GM15510 (cell line): Measurements from ENCODE around the gene ASIP.

ENCODE experiments used
- POLR2A ChIP-seq: IDR thresholded peaks from 3 replicates; pipeline ENCODE4 v1.6.1; 2011; ENCODE audit warnings: borderline replicate concordance; ENCODE audit not compliant: insufficient read length; ENCODE audit errors: extremely low read depth

ASIP gene

DNA sequence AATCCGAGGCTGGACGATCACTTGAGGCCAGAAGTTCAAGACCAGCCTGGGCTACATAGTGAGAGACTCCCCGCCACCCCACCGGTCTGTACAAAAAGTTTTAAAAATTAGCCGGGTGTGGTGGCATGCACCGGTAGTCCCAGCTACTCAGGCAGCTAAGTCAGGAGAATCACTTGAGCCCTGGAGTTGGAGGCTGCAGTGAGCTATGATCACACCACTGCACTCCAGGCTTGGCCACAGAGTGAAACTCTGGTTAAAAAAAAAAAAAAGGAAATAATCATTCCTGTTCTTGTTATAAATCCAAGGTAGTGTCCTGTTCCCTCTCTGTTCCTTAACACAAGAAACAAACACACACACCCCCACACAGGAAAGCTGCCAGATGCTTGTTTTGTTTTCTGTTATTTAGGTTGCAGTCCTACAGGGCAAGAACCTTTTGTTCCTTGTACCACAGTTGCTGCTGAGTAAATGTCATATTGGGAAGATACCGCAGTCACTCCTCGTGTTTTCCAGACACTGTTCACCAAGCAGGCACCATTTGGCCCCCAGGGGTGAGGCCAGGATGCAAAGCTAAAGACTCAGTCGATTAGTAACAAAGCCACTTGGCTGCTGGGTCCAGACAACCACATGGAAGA is 28.9 kb downstream of the ASIP start:
- no peak for TF ChIP-seq POLR2A

DNA sequence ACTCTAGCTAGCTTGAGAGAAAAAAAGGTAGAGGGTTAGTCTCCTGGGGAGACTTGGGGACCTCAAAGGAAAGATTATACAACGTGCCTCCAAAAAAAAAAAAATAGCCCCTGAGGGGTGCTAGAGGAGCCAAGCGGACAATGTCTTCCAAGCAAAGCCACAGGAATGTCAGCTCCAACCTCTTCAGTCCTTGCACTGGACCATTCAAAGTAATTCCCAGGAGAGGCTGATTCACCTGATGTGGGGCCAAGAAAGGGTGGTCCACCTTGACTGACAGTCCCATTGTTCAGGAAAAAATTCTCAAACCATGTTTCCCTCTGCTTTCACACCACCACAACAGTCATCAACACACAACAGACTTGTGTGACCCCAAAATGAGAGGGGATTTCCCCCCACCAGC is 30.7 kb downstream of the ASIP start:
- TF ChIP-seq POLR2A: no peak

DNA sequence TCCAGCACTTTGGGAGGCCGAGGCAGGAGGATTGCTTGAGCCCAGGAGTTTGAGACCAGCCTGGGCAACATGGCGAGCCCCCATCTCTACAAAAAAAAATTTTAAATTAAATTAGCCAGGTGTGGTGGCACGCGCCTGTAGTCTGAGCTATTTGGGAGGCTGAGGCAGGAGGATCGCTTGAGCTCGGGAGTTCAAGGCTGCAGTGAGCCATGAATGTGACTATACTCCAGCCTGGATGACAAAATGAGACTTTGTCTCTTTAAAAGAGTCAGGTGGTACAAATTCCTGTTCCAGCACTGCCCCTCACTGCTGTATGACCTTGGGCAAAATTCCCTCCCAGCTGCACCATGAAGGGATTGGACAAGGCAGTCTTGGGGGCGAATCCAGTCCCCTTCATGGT is 33.5 kb downstream of the ASIP start:
- TF ChIP-seq POLR2A: no peak

DNA sequence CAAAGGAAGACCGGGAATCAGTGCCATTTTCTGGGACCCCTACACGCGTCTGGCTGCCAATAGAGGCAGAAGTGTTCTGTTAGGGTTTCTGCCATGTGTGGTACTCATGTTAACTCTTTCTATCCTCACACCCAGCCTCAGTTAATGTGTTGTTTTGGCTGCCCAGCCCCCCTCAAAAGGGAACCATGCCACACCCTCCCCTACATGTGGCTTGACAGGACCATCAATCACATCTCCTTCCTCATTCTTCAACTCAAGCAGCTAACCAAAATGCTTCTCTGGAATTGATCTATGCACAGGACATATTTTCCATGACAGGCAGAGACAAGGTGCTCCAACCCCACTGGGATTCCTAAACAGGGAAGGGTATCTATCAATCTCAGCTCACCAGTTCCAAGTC is 40.0 kb downstream of the ASIP start:
- TF ChIP-seq POLR2A: no peak

DNA sequence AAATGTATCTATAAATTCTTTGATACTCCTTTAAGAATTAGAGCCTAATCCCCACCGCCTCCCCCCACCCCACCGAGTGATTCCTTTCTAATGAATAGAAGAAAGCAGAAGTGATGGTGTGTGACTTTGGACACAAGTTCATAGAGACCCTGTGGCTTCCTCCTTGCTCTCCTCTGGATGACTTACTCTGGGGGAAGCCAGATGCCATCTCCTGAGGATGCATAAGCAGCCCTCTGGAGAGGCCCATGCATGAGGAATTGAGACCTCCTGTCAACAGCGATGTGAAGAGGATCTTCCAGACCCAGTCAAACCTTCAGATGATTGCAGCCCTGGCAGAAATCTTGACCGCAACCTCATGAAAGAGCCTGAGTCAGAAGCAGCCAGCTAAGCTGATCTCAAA is 40.8 kb downstream of the ASIP start:
- TF ChIP-seq POLR2A: no peak

DNA sequence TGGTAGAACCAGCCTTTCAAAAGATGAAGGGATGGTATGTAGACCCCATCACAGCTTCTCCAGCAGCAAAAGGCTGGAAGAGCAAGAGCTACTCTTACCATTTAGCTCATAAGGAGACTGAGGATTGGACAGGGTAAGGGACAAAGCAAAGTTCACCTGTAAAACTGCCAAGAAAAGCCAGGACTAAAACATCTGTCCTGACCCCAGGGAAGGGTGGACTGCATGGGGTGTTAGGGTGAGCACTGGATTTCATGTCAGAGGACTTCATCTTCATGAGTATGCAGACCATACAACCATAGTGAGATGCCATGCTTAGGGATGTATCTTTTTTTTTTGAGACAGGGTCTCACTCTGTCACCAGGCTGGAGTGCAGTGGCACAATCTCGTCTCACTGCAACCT is 42.6 kb downstream of the ASIP start:
- TF ChIP-seq POLR2A: no peak

DNA sequence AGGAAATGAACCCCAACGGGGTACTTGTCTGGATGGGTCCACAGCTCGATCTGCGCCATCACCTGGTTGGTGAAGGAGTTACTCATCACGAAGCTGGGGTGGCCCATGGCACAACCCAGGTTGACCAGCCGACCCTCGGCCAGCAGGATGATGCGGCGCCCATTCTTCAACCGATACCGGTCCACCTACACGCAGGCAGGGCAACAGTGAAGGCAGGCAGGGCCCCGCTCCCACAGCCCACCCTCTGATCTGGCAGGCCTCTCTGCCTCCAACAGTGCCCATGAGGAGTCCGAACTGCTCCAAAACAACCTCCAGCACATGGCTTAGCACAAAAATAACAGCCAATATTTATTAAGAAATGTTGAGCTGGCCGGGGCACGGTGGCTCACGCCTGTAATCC is 44.2 kb downstream of the ASIP start:
- no peak for TF ChIP-seq POLR2A

DNA sequence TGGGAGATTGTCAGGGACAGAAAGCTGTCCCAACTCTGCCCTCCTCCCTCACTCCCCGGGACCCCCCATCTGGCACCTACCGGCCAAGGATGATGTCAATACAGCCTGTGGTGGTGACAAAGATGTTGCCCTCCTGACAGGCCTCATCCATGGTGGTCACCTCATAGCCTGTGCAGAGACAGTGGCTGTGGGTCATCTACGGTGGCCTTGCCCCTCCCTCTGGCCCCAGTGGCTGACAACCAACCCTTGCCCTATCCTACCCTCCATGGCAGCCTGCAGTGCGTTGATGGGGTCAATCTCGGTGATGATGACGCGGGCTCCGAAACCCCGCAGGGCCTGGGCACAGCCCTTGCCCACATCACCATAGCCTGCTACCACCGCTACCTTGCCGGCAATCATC is 49.2 kb downstream of the ASIP start:
- no peak for TF ChIP-seq POLR2A

DNA sequence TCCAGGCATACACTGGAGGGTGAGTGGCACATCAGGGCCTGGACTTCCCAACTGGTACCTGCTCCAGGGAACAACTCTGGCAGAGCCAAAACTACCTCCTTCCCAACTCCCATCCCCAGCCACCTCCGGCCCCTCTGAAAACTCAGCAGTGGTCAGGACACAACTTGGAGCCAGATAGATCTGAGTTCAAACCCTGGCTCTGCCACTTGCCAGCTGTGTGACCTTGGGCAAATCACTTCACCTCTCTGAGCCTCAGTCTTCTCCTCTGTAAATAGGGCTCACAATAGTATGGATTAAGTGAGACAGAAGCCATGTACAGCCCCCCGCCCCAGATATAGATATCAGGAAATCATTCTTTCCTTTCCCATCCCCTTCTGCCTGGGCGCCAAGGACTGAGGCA is 51.3 kb downstream of the ASIP start:
- TF ChIP-seq POLR2A: no peak

DNA sequence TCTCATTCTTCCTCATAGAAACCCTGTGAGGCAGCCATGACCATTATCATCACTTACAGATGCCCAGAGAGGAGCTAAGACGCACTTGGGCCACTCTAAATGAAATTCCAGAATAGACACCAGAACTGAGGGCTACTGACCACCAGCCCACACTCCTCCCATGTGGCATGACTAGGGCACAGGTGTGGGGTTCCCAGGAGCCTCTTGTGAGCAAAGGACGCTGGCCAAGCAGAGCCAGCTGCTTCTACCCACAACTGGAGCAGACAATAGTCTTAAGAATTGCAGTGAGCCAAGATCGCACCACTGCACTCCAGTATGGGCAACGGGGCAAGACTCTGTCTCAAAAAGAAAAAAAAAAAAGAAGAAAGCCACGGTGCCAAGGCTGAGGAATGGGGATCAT is 51.9 kb downstream of the ASIP start:
- no peak for TF ChIP-seq POLR2A

DNA sequence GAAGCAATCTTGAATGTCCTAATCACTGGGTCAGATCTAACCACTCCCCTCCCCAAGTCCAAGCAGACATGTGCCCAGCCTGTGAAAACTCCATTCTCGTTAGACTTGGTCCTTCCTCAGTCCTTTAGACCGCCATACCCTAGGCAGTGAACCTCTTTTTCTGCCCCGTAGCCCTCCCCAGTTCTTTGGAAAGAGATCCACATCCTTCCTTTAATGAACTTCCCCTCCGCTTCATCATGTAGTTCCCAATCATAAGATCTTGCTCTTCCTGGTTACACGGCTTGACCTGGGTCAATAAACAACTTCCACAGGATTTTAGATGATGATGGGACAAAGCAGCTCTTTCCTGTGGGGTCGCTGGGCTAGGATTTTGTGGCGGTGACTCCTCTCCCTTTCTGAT is 52.4 kb downstream of the ASIP start:
- no peak for TF ChIP-seq POLR2A

DNA sequence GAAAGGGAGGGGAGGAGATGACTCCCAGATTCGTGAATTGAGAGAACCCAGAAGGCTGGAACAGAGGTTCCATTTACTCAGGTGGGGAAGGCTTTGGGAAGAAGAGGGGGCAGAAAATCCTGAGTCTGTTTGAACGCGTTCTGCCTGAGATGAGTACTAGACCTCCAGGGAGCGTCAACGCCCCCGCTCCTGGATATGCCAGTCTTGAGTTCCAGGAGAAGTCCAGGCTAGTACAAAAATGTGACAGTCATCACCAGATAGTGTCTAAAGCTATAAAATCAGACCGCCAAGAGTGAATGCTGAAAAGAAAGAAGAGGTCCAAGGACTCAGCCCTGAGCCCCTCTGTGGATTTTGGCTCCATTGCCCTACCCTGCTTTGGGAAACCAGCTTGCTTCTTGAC is 53.3 kb downstream of the ASIP start:
- TF ChIP-seq POLR2A: no peak

DNA sequence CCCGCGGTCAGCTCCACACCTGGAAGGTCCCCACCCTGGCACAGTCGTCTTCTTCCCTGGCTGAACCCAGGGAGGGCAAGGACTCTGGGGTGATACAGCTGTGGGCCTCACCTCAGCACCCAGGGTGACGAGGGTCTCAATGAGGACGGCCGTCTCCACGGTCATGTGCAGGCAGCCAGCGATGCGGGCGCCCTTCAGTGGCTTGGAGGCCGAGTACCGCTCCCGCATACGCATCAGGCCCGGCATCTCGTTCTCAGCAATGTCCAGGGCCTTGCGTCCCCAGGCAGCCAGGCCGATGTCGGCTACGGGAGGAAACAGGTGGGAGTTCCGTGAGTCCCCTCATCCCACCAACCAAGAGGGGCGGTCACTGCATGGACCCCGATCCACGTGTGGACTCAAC is 54.1 kb downstream of the ASIP start:
- TF ChIP-seq POLR2A: no peak

DNA sequence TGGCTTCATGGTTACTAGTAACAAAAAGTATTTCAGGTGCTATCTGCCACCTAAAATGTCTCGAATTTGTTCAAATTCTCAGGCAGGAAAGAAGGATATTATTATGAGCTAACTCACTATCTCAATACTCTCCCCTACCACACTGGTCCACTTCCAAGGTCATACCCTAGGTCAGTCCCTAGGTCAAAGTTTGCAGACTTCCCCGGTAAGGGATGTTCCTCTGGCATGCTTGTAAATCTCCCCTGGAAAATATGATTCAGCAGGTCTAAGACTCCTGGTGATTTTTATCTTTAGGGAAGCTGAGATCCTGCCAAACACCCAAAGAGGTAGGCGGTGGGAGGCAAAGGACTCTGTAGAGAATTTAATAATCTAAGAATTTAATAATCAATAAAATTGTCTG is 55.2 kb downstream of the ASIP start:
- no peak for TF ChIP-seq POLR2A

DNA sequence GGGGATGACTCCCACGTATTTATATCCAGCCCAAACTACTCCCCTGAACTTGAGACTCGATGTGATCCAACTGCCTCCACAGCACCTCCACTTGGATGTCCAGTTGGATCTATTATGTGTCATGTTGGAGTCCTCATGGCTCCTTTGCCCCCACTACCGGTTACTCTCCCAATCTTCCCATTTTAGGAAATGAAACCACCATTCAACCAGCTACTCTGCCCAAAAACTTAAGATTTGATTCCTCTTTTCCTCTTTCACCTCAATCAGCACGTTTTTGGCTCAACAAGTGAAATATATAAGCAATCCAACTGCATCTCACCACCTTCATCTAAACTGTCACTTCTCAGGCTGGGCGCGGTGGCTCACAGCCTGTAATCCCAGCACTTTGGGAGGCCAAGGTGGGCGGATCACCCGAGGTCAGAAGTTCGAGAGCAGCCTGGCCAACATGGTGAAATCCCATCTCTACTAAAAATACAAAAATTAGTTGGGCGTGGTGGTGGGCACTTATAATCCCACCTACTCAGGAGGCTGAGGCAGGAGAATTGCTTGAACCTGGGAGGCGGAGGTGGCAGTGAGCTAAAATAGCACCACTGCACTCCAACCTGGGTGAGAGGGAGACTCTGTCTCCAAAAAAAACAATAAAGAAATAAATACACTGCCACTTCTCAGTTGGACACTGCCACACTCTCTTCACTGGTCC is 58.5 kb downstream of the ASIP start:
- TF ChIP-seq POLR2A: no peak

DNA sequence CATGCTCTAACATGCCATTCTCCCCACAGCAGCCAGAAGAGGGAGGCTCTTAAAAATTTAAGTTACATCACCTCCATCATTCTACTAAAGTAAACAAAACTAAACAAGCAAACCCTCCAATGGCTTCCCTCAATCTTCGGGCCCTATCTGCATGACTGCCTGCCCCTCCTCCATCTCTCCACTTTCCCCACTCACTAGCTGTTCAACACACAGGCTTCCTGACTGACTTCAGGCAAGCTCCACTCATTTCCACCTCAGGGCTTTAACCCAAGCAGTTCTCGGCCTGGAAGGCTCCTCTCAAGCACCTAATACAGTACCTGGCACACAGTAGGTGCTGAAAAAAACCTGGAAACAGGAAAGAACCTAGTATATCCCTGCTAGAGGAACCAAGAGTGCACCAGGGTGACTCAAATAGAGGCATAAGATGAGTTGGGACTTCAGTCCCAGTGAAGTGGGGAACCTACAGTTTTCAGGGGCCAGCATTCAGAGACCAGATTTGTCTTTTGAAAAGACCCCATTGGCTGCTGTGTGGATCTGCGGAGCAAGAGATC is 59.1 kb downstream of the ASIP start:
- no peak for TF ChIP-seq POLR2A
